GM08714 (cell line): Measurements from ENCODE around the gene SLC5A4.

Experiments
- H3K4me3 ChIP-seq: fragments of 200-500 bp; sonication (Bioruptor generic); 2 replicates; pipeline ENCODE4 v1.5.1; 2014; ENCODE audit warnings: mild to moderate bottlenecking, low read length, inconsistent platforms
- ZNF274 ChIP-seq: IDR thresholded peaks from 2 replicates; pipeline ENCODE4 v1.6.1; 2012; ENCODE audit warnings: mild to moderate bottlenecking, low read depth, low read length

SLC5A4 gene

DNA sequence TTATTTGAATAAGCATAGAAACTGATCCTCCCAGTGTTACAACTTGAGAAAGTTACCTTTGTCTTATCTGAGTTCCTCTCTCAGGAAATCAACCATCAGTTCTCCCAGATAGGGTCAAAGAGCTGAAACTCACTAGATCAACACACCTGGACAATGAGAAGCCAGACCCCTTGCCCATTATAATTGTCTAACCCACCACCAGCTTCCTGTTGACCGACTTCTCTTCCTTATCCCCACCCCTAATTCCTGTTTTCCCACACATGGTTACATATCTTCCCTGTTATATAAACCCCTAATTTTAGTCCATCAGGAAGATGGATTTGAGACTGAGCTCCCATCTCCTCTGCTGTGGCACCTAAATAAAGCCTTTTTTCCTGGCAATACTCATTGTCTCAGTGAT is 6.9 kb downstream of the SLC5A4 start:
- H3K4me3 ChIP-seq = no peak overlapping the region
- no peak for TF ChIP-seq ZNF274

DNA sequence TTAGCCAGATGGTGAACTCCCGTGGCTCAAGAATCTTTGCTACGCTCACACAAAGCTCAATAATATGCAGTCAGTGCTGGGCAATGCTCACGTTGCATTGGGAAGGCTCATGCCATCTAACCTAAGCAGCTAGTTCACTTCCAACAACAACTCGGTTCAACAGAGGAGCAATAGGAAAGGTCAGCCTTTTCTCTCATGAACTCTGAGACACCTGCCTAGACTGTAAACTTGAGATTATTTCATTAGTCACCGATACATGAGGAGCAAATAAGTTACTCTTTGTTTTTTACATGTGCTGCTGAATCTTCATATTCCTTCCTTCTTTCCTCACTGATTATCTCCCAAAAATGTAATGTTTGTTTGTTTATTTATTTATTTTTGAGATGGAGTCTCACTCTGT is 9.0 kb downstream of the SLC5A4 start:
- no peak for TF ChIP-seq ZNF274
- no peak overlapping the region for H3K4me3 ChIP-seq

DNA sequence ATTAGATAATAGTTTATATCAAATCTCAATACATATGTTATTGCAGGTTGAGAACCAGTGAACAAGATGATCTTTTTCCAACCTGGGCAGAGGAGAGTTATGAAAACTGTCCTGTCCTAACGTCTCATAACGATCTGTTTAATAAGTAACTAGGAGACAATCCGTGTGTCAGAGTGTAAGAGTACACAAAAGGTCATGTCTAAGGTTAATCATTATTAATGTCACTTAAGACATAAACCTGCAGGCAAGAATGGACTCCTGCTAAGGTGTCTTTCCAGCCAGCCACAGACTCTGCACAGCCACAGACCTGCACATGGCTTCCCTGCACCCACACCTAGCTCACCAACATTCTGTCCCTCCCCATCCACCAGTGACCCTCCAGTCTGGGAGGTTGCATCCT is 10.1 kb downstream of the SLC5A4 start:
- no peak for TF ChIP-seq ZNF274
- H3K4me3 ChIP-seq = no peak overlapping the region

DNA sequence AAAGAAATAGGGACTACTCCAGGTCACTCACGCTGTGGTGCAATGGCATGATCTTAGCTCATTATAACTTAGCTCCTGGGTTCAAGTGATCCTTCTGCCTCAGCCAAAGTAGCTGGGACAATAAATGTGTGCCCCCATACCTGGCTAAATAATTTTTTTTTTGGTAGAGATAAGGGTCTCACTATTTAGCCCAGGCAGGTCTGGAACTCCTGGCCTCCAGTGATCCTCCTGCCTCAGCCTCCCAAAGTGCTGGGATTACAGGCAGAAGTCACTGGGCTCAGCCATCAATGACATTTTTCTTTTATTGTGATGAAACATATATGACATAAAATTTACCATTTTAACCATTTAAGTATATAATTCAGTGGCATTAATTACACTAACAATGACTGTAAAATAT is 10.6 kb downstream of the SLC5A4 start:
- TF ChIP-seq ZNF274 = no peak
- no peak overlapping the region for H3K4me3 ChIP-seq

DNA sequence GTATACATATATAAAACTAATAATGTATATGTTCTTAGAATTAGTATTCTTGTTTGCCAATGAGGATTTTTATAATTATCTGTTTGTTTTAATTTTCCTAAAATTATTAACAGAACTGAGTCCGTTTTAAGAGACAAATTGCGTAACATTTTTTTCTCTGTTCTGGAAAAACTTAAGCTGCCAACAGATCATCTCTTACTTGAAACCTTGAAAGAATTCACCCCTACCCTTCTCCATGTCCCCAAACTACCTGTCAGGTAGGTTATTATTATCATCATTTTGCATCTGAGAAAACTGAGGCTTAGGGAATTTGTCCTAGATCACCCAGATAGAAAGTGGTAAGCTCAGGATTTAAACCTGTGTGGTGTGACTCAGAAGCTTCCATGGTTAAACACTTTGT is 14.7 kb downstream of the SLC5A4 start:
- H3K4me3 ChIP-seq = no peak overlapping the region
- no peak for TF ChIP-seq ZNF274

DNA sequence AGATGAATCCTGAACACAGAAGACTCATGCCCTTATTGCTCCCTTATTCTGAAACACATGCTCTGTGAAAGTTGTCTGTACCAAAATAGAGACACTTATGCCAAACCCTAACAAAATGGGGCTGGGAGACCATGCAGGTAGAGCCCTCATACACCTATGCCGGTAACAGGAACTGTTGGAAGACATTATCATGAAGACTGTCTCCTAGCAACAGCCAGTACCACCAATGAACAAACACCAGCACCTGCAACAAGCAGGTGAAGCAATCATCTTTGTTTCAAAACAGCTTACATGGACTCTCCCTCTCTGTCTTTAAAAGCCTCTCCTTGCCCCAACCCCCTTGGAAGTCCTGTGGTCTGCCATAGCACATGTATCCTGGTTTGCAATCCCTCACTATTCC is 17.2 kb downstream of the SLC5A4 start:
- no peak overlapping the region for H3K4me3 ChIP-seq
- no peak for TF ChIP-seq ZNF274

DNA sequence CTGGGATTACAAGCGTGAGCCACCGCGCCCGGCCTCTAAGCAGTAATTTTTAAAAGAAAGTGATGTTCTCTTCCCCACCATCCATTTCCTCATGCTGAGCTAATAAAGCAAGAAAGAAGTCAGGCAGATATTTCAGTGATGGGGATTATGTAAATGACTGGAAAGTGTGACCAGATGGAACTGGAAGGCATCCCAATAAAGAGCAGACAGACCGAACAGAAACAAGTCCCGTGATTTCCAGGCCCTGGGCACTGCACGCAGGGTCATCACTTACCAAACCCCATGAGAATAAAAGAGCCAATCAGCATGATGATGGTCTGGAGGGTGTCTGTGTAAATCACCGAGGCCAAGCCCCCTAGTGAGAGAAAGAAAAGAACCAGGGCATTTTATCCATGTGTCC is 18.2 kb downstream of the SLC5A4 start:
- no peak for TF ChIP-seq ZNF274
- H3K4me3 ChIP-seq = no peak overlapping the region

DNA sequence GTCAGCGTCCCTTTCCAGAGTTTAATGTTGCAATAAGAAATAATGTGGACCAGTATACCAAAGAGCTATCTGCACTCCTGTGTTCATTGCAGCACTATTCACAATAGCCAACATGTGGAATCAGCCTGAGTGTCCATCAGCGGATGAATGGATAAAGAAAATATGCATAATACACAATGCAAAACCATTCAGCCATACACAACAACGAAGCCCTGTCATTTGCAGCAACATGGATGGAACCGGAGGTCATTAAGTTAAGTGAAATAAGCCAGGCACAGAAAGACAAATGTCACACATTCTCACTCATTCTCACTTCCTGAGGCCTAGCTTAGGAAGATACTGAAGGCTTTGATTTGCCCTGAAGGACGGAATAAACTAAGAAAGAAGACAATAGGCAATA is 22.1 kb downstream of the SLC5A4 start:
- no peak overlapping the region for H3K4me3 ChIP-seq
- no peak for TF ChIP-seq ZNF274

DNA sequence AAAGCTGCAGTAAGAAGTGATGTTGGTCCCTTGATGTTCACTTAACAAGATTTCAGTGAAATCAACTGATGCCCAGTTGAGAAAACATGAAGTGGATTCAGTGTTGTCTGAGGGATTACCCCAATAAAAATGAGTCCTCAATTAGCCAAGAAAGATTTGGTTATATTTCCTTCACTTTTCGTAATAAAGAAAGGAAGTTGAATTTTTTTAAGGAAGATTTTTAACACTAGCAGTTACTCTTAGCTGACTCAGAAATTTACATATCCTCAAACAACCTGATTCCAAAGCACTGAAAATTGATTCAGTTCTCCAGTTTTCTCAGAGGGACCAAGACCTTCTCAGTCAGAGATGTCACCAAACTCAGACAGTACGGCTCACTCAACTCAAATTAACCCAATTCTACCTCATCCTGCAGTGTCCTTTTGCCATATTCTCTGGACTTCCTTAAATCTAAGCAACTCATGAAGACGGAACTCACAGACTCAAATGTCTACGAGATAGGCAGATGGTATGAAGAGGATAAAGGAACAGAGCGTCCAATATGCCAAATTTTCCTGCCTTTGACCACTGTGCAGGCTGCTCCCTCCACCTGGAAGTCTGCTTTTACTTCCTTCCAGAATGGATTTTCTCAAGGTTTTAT is 22.8 kb downstream of the SLC5A4 start:
- TF ChIP-seq ZNF274 = no peak

DNA sequence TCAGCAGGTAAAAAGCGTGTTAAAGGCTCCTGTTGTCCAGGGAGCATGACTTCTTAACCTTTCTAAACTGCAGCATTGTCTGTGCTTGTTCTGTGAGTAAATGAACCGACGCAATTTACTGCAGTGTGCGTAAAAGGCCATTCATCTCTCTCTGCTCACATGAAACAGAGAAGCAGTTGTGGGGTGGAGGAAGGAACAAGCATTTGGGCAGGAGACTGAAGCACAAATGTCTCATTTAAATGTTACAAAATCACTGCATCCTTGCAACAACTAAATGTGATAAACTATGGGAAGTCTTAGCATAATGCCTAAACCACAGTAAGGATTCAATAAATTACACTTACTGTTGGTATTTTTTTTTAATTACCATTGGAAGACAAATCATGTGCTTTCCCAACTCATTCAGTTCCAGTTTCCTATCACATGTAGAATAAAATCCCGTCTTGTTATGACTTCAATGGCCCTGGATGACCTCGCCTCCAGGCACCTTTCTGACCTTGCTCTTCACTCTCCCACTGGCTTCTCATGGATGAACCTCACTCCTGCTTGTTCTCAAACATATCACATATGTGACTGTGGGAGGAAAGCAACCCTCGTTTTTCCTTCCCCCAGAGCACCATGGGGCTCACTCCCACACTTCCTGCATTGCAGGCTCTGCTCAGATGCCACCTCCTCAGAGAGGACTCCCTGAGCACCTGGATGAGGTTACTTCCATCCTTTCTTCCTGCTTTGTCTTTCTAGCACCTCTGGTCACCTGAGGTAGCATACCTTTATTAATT is 28.6 kb downstream of the SLC5A4 start:
- TF ChIP-seq ZNF274 = no peak
- H3K4me3 ChIP-seq = no peak overlapping the region

More for the DNA sequence above, 22.8 kb downstream of the SLC5A4 start:
- no peak overlapping the region for H3K4me3 ChIP-seq

DNA sequence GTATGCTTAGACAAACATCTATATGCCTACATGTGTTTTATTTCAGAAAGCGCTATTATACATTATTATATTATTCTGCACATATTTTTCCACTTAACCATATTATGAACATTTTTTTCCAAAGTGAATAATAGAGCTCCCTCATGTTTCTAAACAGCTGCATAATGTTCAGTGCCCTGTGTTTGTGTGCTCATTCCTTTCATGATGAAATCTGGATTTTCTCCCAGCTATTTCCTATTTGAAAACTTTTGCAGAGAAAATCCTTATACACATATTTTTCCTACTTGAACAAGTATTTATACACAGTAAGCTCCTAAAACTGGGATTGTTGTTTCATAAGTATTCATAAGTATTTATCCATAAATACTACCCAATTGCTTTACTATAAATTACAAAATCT is 32.2 kb downstream of the SLC5A4 start:
- no peak for TF ChIP-seq ZNF274
- H3K4me3 ChIP-seq = no peak overlapping the region

DNA sequence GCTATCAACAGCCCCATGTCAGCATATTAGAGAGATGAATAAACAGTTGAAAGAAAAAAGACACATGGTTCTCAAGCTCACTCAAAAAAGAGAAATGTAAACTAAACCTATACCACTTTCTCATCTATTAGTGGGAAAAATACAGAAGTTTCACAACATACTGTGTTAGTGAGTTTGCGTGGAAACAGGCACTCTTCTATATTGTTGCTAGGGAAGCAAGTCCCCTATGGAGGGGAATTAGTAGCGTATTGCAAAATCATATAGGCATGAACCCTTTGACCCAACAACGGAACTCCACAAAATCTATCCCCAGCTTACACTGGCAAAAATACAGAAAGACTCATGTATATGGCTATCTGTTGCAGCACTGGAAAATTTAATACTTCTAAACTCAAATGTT is 36.1 kb downstream of the SLC5A4 start:
- no peak overlapping the region for H3K4me3 ChIP-seq
- no peak for TF ChIP-seq ZNF274

DNA sequence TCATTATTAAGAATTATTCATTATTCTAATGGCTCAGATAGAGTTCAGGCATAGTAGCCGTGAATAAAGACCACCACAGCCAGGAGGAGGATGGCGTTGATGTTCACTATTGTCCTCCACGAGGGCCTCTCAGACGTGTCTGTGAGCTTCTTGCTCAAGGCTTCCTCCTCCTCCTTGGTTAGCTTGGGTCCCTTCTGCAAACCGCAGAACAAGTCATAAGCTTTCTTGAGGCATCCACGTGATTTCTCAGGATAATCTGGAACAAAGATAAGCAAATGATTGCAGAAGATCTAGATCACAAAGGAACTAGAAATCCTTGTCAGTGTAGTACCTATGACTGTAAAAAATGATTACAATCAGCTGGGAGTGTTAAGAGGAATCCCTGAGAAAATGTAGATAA is 36.7 kb downstream of the SLC5A4 start:
- no peak for TF ChIP-seq ZNF274
- H3K4me3 ChIP-seq = no peak overlapping the region

DNA sequence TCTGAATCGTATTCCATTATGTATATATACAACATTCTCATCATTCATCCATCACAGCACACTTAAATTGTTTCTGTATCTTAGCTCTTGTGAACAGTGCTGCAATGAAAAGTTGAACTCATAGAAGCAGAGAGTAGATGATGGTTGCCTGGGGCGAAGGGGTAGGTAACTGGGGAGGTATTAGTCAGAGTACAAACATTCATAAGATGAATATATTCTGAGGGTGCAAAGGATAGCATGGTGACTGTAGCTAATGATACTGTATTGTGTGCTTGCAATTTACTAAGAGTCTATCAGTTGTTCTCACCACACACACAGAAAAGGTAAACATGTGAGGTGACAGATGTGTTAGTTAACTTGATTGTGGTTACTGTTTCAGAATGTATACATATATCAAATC is 37.7 kb downstream of the SLC5A4 start:
- TF ChIP-seq ZNF274 = no peak
- H3K4me3 ChIP-seq = no peak overlapping the region

DNA sequence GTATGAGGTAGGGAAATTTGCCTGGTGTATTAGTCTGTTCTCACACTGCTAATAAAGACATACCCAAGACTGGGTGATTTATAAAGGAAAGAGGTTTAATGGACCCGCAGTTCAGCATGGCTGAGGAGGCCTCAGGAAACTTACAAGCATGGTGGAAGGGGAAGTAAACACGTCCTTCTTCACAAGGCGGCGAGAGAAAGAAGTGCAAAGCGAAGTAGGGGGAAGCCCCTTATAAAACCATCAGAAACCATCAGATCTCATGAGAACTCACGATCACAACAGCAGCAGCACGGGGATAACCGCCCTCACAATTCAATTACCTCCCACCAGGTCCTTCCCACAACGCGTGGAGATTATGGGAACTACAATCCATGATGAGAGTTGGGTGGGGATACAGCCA is 38.2 kb downstream of the SLC5A4 start:
- no peak for TF ChIP-seq ZNF274
- H3K4me3 ChIP-seq = no peak overlapping the region
